GM19372 (cell line): ENCODE results near the gene PTMS.

Source experiments
- ATAC-seq: cut with Tn5 transposase; IDR thresholded peaks from one replicate; pipeline ENCODE4 v1.9.1; 2021; ENCODE audit warnings: mild to moderate bottlenecking, low read depth, moderate library complexity; ENCODE audit not compliant: unreplicated experiment

The PTMS gene

DNA sequence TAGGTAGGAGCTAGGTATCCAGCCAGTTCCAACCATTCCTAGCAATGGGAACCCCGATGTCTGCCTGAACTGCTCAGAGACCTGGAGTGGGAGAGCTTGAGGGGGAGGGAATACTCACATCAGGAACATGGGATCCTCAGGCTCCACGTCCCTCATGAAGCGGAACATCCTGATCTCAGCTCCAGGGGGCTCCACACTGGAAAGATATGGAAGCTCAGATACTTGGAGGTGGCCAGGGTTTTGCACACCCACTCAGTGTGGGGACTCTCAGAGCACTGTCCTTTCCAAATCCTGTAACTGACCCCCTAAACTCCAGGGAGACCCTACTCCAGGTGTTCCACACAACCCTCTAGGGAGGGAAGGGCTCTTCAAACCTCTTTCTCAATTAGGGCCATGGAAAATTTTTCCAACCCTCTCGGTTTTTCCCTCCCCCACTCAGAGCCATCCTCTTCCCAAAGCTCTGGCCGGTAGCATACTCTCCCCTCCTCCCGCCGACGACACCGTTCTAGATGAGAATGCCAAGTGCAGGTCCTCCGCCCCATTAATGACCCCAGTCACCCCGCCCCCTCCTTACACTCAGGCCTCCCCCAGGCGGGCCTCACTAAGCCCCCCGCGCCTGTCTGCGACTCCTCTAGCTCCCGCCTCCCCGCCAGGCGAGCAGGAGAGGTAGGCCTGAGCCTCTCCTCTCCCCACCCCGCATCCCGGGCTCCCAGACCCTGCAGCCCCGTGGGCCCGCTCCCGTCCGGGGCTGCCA, 13.8 kb upstream of the PTMS start:
- peak; percentile 2 for ATAC-seq

DNA sequence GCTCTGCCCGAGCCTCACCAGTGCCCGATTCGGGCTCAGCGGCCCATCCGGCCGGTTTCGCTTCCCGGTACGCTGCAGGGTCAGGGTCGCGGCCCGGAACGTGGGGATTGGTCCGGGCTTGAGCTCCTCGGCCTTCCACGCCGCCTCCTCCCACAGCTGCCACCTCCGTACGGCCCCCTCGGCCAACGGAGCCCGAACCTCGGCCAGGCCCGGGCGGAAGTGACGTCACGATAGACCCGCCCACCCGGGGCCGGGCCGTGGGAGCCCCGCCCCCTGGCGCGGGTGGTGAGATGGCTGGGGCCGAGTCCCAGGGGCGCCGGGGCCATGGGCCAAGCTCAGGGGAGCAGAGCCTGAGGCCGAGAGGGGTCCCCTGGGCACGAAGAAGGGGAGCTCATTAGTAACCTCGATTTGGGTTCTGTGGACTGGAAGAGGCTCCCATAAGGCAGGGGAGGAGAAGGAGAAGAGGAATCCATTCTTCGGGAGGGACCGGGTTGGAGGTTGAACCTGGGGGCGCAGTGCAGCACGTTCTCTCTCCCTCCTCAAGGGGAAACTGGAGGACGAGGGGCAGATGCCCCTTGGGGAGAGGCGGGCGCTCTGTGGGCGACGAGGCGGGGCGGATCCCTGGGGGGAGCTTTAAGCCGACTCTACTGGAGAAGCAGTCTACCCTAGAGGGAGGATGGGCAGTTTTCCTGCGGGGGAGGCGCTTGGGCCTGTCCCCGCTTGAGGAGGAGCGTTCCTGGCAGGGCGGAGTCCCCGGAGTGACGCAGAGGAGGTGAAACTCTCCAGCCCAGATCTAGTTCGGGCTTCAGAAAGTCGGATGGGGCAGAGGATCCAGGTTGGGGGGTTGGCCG, 13.0 kb upstream of the PTMS start, which contains the start of gene MLF2:
Gene MLF2, minus strand, starts transcription at position 221 of the 851 bp plus-strand sequence. CDS start 807 bp downstream, outside the sequence.
- peak; percentile 87 for ATAC-seq

DNA sequence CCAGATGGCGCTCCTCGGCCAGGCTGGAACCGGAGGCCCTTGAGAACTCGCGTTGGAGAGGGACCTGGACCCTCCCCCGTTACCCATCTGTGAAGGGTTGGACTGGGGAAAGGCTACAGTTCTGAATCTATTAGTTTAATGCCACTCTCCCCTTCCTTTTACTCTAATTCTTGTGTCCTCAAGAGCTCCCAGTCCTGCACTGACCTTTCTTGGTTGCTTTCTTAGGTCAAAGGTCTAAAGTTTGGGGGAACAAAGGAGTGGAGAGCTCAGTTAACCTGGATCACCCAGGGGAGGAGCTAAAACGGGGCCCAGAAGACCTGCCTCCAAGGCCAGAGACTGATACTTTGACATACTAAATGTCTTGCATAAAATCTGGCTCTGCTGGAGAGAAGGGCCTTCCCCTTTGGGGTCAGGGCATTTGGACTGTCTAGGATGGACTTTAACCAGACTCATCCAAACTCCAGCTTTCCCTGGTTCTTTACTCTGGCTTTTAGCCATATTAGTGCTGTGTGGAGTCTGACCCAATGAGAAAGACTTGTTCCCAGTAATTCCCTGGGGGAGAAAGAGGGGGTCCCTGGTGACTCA, 12.3 kb upstream of the PTMS start:
- no peak for ATAC-seq

DNA sequence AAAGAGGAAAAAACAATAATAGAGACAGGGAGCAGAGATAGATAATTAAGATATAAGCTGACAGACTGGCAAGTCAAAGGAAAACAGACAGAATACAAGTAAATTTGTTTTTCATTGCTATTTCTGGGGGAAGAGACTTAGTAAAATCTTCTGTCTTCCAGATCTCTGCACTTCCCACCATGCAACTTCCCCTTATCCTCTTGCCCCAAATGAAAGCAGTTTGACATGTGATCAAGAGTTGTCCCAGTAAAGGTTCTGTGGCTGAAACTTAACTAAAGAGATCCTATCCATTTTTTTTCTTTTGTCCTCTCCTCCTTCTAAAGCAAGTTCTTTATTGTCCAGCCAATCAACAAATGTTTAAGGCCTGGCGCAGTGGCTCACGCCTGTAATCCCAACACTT, 11.8 kb upstream of the PTMS start:
- ATAC-seq, result no peak

DNA sequence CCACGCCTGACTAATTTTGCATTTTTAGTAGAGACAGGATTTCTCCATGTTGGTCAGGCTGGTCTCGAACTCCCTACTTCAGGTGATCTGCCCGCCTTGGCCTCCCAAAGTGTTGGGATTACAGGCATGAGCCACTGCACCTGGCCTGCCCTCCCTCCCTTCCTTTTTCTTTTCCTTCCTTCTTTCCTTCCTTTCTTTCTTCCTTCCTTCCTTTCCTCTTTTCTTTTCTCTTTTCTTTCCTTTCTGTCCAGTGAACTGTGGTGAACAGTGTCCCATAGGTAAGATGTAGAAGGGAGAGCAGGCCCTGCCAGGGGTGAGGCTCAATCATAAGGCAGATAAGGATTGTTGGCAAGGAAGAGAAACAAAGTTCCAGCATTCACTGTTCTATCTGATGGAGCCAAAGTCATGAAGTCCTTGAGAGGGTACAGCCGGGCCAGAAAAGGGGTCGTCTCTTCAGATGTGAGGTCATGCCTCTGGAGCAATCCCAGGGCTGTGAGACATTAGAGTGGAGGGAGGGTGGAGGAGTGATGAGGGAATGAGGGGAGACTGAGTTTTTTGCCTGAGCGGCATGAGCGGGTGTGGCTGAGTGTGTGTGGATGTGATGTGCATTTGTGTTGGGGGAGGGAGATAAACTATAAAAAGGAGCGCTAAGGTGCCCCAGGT, 9.0 kb upstream of the PTMS start:
- no peak for ATAC-seq

DNA sequence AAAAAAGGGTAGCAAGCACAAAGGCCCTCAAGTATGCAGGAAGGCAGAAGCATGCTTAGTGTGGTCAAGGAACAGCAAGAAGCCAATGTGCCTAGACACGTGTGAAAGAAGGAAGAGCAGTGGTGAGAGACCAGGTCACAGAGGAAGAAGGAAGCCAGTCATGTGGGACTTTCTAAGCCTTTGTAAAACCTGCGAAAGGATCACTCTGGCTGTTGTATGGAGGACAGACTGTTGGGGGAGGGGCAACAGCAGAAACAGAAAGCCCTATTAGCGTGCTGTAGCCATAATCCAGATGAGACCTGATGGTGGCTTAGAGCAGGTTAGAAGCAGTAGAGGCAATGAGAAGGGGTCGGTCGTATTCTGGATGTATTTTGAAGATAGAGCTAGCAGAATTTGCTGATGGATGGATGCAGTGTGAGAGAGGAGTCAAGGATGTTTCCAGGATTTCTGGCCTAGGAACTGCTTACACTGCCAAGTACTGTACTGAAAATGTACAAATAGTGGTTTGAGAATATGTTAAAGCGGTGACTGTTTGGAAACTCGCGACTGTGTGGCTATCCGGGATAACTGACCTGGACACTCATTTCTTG, 7.6 kb upstream of the PTMS start:
- no peak for ATAC-seq

DNA sequence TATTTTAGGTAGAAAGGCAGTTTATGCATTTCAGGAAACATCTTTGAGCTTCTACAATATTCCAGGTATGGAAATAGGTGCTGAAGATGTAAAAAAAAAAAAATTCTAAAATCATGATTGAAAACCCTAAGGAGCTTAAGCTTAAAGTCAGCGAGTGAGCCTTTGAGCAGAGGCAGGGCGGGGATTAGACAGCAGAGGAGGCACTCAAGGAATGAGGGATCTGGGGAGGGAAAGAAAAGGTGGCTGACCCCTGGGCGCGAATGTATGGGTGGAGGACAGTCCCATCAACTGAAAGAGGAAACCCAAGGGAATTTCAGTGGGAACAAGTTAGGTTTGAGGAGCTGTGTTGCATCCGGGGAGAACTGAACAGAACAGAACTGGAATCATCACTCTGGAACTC, 6.4 kb upstream of the PTMS start:
- no peak for ATAC-seq

DNA sequence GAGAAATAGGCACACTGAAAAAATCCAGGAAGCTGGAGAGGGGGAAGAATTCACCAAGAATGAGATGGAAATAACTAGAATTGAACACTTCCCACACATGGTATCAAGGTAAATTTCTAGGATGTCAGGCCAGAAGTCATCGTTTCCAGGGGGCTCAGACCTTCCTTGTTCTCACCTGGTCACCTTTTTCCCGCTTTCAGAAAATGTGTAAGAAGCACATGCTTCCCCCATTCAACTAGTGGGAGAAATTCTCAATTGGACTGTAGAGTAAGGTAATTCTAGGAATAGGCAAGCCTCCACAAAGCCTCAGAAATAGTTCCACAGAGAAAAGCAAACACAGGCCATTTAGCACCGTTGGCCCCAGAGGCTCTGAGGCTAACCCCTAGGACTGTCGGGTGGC, 2.8 kb upstream of the PTMS start:
- ATAC-seq, result no peak

DNA sequence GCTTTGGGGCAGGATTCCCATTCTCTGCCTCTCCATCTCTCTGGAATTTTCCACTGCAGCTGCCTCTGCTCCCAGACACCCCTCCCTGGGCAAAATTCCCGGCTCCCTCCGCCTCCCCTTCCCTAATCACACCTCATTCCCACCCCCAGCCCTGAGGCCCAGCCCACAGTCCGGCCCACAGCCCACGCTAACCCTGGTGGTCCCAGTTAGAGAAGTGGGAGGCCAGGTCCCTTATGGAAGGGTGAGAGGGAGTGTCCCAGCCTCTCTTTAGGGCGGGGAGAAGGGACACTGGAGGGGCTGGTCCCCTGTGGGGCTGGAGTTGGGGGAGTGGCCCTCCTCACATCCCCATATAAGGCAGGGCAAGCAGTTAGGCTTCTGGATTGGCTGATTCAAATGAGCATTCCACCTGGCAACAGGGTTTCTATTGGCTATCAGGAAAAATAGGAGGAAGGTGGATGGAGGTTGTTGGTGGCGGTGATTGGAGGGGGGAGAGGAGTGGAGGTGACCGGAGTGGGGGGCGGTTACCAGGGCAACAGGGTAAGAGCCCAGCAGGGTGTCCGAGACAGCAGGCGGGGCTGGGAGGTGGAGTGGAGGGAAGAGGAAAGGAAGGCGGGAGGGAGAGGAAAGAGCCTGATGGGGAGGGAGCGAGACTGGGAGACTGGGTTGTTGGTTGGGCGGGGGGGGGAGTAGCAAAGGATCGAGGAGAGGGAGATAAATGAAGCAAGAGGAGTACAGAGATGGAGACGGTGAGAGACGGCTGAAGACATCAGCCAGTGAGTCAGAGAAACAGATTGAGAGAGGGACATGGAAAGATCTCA, 1.9 kb upstream of the PTMS start:
- ATAC-seq, result peak; percentile 73

DNA sequence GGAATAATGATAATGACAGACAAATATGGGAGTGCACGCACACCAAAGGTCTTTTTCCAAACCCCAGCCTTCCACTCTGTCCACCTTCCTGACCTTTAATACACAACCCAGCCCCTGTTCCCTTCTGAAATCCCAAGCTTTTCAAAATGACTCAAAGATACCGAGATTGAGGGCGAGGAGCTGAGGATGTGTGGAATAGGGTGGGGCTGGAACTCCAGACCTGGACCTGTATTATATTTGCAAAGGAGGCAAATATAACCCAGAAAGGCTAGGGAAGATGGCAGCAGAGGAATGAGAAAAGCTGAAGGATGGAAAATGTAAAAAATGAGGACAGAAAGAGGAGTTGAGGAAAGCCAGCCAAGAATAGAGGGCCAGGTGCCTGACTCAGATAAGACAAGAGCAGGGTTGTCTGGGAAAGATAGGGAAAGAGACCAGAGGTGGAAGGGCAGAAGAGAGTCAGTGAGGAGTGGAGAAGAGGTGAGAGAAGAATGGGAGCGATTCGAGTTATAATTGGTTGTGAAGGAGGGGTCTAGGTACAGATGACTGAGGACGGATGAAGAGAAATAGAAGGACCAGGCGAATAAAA, 1.0 kb upstream of the PTMS start:
- no peak for ATAC-seq

DNA sequence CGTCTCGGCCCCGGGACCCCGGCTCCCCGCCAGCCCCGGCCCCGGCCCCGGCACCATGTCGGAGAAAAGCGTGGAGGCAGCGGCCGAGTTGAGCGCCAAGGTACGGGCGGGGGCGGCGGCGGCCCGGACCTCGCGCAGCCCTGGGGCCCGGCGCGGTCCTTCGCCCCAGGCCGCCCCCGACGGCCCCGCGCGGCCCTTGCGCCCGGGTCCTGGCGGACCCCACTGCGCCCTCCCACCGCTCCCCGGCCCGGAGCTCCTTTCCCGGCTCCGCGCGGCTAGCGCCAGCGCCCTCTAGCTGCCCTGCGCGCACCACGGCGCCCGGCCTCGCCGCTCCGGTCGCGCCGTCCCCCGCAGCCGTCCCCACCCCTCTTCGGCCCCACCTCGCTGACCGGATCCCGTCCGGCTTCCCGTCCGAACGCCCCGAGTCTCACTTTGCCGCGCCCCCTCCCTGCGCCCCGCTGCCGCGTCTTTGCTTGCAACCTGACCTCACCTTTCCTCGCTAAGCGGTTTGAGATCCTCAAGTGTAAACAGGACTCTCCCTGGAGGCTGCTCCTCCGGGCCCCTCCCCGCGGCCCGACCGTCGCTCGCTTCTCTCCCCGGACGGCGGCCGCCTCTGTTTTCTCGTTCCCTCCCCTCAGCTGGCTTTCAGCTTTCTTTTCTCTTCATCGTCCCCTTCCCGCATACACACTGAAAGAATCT, 637 bp downstream of the PTMS start:
- peak; percentile 59 for ATAC-seq

DNA sequence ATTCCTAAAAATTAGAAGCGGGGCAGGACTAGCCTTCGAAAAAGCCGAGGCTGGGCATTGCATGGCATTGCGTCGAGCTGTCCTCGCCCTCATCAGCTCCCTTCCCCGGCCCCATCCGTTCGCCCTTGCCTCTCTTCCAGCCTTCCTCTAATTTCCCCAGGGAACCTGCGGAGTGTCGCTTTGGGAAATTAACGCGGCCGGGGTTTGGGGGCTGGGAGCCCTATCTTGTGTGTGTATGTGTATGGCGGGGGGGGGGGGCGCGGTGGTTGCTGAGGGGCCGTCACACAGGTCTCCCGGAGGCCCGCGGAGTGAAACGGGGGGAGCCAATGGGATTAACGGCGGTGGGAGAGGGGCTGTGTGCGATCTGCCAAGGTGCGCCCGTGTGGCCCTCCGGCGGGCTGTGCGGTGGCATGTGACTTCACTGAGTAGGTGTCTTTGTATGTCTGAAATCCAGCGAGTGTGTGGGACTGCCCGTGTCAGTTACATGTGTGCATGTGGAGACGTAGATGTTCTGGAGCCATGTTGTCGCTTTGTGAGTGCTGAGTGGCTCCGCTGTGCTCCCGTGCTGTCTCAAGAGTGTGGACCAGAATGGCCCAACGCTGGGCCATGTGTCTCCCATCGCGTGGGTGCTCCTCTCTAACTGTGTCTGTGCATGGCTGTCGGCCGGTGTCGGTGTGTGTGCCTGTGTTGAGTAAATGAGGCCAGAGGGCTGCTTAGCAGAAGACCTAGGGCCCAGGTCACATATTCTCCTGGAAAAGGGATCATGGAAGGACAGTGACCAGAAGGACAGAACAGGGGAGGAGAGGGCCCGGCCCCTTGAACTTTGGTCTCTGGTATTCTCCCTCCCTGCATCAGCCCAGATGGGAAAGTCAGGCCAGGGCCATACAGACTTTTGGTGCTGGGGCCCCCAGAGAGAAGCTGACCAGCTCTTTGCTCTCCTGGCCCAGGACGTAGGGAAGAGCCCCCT, 1.5 kb downstream of the PTMS start:
- no peak for ATAC-seq

DNA sequence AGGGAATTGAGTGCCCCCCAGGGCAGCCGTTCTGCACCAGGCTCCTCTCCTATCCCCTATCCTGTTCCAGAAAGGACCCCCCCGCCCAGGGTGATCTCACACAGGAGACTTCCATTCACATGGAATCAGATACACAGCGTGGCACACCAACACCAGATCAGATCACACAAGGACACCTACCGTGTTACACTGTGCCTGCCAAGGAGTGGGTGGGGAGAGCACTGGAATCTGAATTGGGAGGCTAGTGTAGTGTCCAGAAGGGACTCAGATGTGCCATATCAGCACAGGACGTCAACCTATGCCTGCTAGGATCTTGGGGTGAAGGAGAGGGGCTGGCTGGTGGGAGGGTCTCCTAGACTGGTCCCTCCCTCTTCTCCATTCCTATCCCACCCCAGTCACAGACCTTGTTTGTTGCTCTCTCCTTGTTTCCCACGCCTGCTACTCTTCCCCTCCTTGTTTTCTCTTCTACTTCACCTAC, 2.3 kb downstream of the PTMS start:
- no peak for ATAC-seq

DNA sequence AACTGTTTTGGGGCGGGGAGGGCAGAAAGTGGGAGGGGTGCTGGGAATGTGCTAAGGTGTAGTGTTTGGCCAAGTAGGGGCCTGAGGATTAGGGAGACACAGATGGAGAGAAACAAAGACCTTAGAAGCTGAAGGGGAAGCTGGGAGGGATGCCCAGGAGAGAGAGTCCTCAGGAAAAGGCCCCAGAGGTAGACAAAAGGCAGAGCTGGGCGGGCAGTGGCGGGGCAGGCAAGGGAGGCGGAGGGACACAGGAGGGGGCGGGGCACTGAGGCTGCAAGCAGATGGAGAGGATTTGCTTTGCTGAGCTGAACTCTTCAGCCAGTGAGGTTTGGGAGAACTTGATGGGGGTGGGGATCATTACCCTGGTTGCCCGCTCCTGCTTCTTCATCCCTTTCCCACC, 2.8 kb downstream of the PTMS start:
- ATAC-seq, result no peak

DNA sequence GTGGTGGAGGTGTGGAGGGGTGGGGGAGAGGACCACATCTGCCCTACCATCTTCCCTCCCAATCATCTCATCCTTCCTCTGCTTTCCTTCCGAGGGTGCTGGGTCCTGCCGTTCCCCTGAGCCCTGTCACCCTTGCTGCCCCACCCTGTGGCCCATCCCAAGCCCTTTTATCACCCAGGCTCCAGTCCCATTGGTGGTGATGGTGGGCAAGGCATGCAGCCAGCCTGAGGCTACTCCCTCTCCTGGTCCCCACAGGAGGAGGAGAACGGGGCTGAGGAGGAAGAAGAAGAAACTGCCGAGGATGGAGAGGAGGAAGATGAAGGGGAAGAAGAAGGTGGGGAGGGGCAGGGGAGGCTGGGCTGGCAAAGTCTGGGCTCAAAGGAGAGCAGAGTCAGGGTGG, 3.5 kb downstream of the PTMS start:
- no peak for ATAC-seq

DNA sequence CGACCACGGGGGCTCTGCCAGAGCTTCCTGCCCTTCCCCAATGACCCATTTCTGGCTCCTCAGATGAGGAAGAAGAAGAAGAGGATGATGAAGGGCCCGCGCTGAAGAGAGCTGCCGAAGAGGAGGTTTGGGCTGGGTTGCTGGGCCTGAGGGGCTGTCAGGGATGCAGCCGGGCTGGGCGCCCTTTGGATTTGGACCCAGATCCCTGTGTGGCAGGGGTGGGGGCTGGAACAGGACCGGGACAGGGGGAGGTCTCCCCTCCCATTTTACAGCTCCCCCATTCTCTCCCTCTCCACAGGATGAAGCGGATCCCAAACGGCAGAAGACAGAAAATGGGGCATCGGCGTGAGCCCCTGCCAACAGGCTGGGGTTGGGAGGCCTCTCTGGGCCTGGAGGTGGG, 3.9 kb downstream of the PTMS start:
- no peak for ATAC-seq

DNA sequence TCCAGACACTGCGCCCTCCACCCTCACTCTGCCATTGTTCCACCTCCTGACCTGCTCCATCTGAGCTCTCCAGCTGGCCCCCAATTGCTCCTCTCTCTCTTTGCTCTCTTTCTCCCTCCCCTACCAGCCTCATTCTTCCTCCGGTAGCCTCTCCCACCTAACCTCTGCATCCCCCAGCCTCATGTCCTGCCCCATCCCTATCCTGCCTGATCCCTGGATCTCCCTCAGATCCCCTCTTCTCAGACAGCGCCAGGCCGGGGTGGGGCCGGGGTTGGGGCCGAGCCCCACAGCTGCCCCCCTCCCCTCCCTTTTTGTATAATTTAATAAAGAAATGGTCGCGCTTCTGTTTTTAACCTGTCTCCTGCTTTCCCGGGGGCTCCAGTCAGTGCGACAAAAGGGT, 4.4 kb downstream of the PTMS start:
- ATAC-seq, result no peak
